Neural progenitor cell (in vitro differentiated cells): Measurements from ENCODE around the gene ITPK1. TPM values are rescaled to one million over a fixed set of nuclear protein-coding genes. Genes with fewer than 3 reads are reported as not detected.
A peak's percentile ranks its signal among the peaks of the same experiment; 100 is the strongest.
"Not testable (repeated sequence)": the region's sequence is repeated elsewhere in the genome, so short reads cannot be mapped to it uniquely, and the experiment has no call there.

Experiments
- DNase-seq: peaks from one replicate; pipeline ENCODE4 v3.0.0-alpha.2; 2016; ENCODE audit warnings: low spot score
- H2AFZ ChIP-seq: fragments of 200-600 bp; sonication (generic); replicated peaks from 2 replicates; pipeline ENCODE4 v1.6.1; 2016; ENCODE audit warnings: antibody characterized with exemption
- H3F3A ChIP-seq: fragments of 200-600 bp; sonication (generic); 2 replicates; pipeline ENCODE4 v1.6.1; 2016; ENCODE audit warnings: antibody characterized with exemption, low read depth
- H3K27ac ChIP-seq: fragments of 200-600 bp; sonication (generic); 2 replicates; pipeline ENCODE4 v1.5.1; 2016; ENCODE audit warnings: mild to moderate bottlenecking
- H3K27me3 ChIP-seq: fragments of 200-600 bp; sonication (generic); 2 replicates; pipeline ENCODE4 v1.6.1; 2016; ENCODE audit warnings: mild to moderate bottlenecking, moderate library complexity
- H3K36me3 ChIP-seq: fragments of 200-600 bp; sonication (generic); 2 replicates; pipeline ENCODE4 v1.5.1; 2016
- H3K4me1 ChIP-seq: fragments of 200-600 bp; sonication (generic); 2 replicates; pipeline ENCODE4 v1.6.1; 2016; ENCODE audit warnings: mixed run types
- H3K4me2 ChIP-seq: fragments of 200-600 bp; sonication (generic); 2 replicates; pipeline ENCODE4 v1.6.1; 2016
- H3K4me3 ChIP-seq: fragments of 200-600 bp; sonication (generic); 2 replicates; pipeline ENCODE4 v1.5.1; 2016
- H3K79me2 ChIP-seq: fragments of 200-600 bp; sonication (generic); 2 replicates; pipeline ENCODE4 v1.6.1; 2016; ENCODE audit warnings: low read depth
- H3K9ac ChIP-seq: fragments of 200-600 bp; sonication (generic); 2 replicates; pipeline ENCODE4 v1.6.1; 2016
- H3K9me3 ChIP-seq: fragments of 200-600 bp; sonication (generic); 2 replicates; pipeline ENCODE4 v1.5.1; 2016; ENCODE audit warnings: low read depth
- H4K20me1 ChIP-seq: fragments of 200-600 bp; sonication (generic); 2 replicates; pipeline ENCODE4 v1.6.1; 2016; ENCODE audit warnings: low read depth
- H3K27ac Mint-ChIP-seq: 3 replicates; pipeline ENCODE4 v1.8.0; 2021; ENCODE audit warnings: mixed read lengths
- H3K27me3 Mint-ChIP-seq: 2 replicates; pipeline ENCODE4 v1.8.0; 2022; ENCODE audit warnings: low read depth, mild to moderate bottlenecking, inconsistent platforms, moderate library complexity, mixed read lengths; ENCODE audit not compliant: insufficient read depth
- H3K36me3 Mint-ChIP-seq: 3 replicates; pipeline ENCODE4 v1.8.0; 2021; ENCODE audit warnings: mixed read lengths
- H3K4me1 Mint-ChIP-seq: 3 replicates; pipeline ENCODE4 v1.8.0; 2021; ENCODE audit warnings: mixed read lengths
- H3K4me3 Mint-ChIP-seq: 3 replicates; pipeline ENCODE4 v1.8.0; 2021; ENCODE audit warnings: mild to moderate bottlenecking, moderate library complexity, mixed read lengths
- H3K9me3 Mint-ChIP-seq: 3 replicates; pipeline ENCODE4 v1.8.0; 2020; ENCODE audit warnings: mixed read lengths
- CTCF ChIP-seq: fragments of 200-600 bp; sonication (generic); IDR thresholded peaks from 2 replicates; pipeline ENCODE4 v1.5.1; 2017; ENCODE audit warnings: antibody characterized with exemption, mild to moderate bottlenecking
- EZH2 ChIP-seq: fragments of 200-600 bp; sonication (generic); IDR thresholded peaks from 2 replicates; pipeline ENCODE4 v1.6.1; 2017; ENCODE audit warnings: antibody characterized with exemption, mild to moderate bottlenecking, moderate library complexity
- EZH2phosphoT487 ChIP-seq: fragments of 200-600 bp; sonication (generic); IDR thresholded peaks from 2 replicates; pipeline ENCODE4 v1.6.1; 2017; ENCODE audit warnings: antibody characterized with exemption
- total RNA-seq: library from RNA; depleted of rRNA; stranded (reverse); fragments of >200 nt; gene quantifications from 2 replicates; pipeline ENCODE4 v1.2.3, GENCODE V29; 2015; ENCODE audit warnings: low replicate concordance

ITPK1 gene
- total RNA-seq, 1 donor from 2014 or later = 25.8 TPM

DNA sequence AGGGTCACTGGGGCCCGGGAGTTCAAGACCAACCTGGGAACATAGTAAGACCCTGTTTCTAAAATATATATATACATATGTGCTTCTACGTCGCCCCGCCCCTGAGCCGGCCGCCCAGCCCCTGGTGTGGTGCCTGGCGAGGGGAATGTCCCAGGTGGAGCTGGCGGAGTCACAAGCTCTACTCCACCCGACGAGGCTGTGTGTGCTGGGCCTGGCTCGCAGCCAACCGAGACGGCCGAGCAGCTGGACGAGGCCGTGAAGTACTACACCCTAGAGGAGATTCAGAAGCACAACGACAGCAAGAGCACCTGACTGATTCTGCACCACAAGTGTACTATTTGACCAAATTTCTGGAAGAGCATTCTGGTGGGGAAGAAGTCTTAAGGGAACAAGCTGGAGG, 22.1 kb upstream of the ITPK1 start:
- Histone ChIP-seq H3K79me2 (no peaks in the 10 kb centered on the region), H3K36me3 (no peaks in the 10 kb centered on the region), H3K27me3 (no peaks in the 10 kb centered on the region), H3K9me3 (no peaks in the 10 kb centered on the region), H3F3A (no peaks in the 10 kb centered on the region), H2AFZ (no peak overlapping the region), H3K9ac (no peak overlapping the region), H3K4me1 (no peaks in the 10 kb centered on the region), H4K20me1 (no peaks in the 10 kb centered on the region), H3K4me2 (no peak overlapping the region), H3K27ac (no peak overlapping the region), H3K4me3 (no peak overlapping the region)
- TF ChIP-seq EZH2phosphoT487 (no peak), CTCF (no peak), EZH2 (no peak)
- Mint-ChIP-seq H3K27ac (no peak overlapping the region), H3K9me3 (no peaks in the 10 kb centered on the region), H3K4me1 (peaks cover 20% of the 10 kb centered on the region), H3K4me3 (no peak overlapping the region), H3K27me3 (peaks cover 4% of the 10 kb centered on the region), H3K36me3 (no peaks in the 10 kb centered on the region)
- peak; percentile 28 for DNase-seq

- not testable (repeated sequence) for H3K9ac ChIP-seq, H3K4me3 ChIP-seq, H3K27ac ChIP-seq, H3K79me2 ChIP-seq, H3K9me3 ChIP-seq, H3K9me3 Mint-ChIP-seq, H4K20me1 ChIP-seq, H2AFZ ChIP-seq, H3K27me3 ChIP-seq, DNase-seq, H3K4me1 ChIP-seq, H3F3A ChIP-seq, H3K36me3 Mint-ChIP-seq, H3K36me3 ChIP-seq, H3K27me3 Mint-ChIP-seq, H3K4me2 ChIP-seq, H3K4me3 Mint-ChIP-seq, H3K27ac Mint-ChIP-seq
- H3K4me1 Mint-ChIP-seq = peaks cover 22% of the 10 kb centered on the region
Measured at GRCh38 chr14:93136508-93136907, 20.8 kb upstream of the ITPK1 start.

GRCh38 chr14:93136009-93136408, 20.3 kb upstream of the ITPK1 start:
- no peak overlapping the region for H3K4me3 ChIP-seq
- Mint-ChIP-seq H3K4me3 (no peak overlapping the region), H3K36me3 (no peaks in the 10 kb centered on the region), H3K4me1 (peaks cover 22% of the 10 kb centered on the region), H3K27me3 (peaks cover 4% of the 10 kb centered on the region), H3K27ac (no peak overlapping the region), H3K9me3 (no peaks in the 10 kb centered on the region)
- H3K9ac ChIP-seq = no peak overlapping the region
- H3K79me2 ChIP-seq = no peaks in the 10 kb centered on the region
- no peaks in the 10 kb centered on the region for H3K4me1 ChIP-seq
- H3F3A ChIP-seq = no peaks in the 10 kb centered on the region
- H3K4me2 ChIP-seq = no peak overlapping the region
- DNase-seq = no peak
- H3K36me3 ChIP-seq = no peaks in the 10 kb centered on the region
- no peaks in the 10 kb centered on the region for H3K9me3 ChIP-seq
- no peak overlapping the region for H2AFZ ChIP-seq
- no peaks in the 10 kb centered on the region for H4K20me1 ChIP-seq
- TF ChIP-seq CTCF (no peak), EZH2phosphoT487 (no peak), EZH2 (no peak)
- H3K27me3 ChIP-seq = no peaks in the 10 kb centered on the region
- no peak overlapping the region for H3K27ac ChIP-seq

- Mint-ChIP-seq H3K27me3 (peaks cover 4% of the 10 kb centered on the region), H3K27ac (peak overlapping the region; percentile 60), H3K9me3 (no peaks in the 10 kb centered on the region), H3K36me3 (no peaks in the 10 kb centered on the region), H3K4me1 (peaks cover 19% of the 10 kb centered on the region), H3K4me3 (no peak overlapping the region)
- no peak overlapping the region for H2AFZ ChIP-seq
- no peaks in the 10 kb centered on the region for H3K27me3 ChIP-seq
- DNase-seq = no peak
- H3K9me3 ChIP-seq = no peaks in the 10 kb centered on the region
- no peaks in the 10 kb centered on the region for H3K4me1 ChIP-seq
- no peak overlapping the region for H3K4me3 ChIP-seq
- no peak for TF ChIP-seq CTCF
- no peak for TF ChIP-seq EZH2
- TF ChIP-seq EZH2phosphoT487 = no peak
- H3K79me2 ChIP-seq = no peaks in the 10 kb centered on the region
- no peak overlapping the region for H3K9ac ChIP-seq
- no peaks in the 10 kb centered on the region for H3F3A ChIP-seq
- no peaks in the 10 kb centered on the region for H4K20me1 ChIP-seq
- no peak overlapping the region for H3K4me2 ChIP-seq
- H3K36me3 ChIP-seq = no peaks in the 10 kb centered on the region
- H3K27ac ChIP-seq = no peak overlapping the region
Measured at GRCh38 chr14:93135399-93135798, 19.7 kb upstream of the ITPK1 start.
